Activated naive CD4-positive, alpha-beta T cell treated with anti-CD3 and anti-CD28 coated beads, Interleukin-2, amount 50 U/mL, for 24 hours (primary cell): ENCODE measurements around the gene PARM1.

ENCODE experiments used
- H3K27ac Mint-ChIP-seq: one replicate; pipeline ENCODE4 v1.8.0; 2021; ENCODE audit warnings: mild to moderate bottlenecking, mixed read lengths
- H3K27me3 Mint-ChIP-seq: one replicate; pipeline ENCODE4 v1.8.0; 2021; ENCODE audit warnings: mixed read lengths
- H3K36me3 Mint-ChIP-seq: one replicate; pipeline ENCODE4 v1.8.0; 2021; ENCODE audit warnings: mixed read lengths
- H3K4me1 Mint-ChIP-seq: one replicate; pipeline ENCODE4 v1.8.0; 2021; ENCODE audit warnings: mixed read lengths
- H3K4me3 Mint-ChIP-seq: one replicate; pipeline ENCODE4 v1.8.0; 2021; ENCODE audit warnings: mild to moderate bottlenecking, mixed read lengths
- H3K9me3 Mint-ChIP-seq: one replicate; pipeline ENCODE4 v1.8.0; 2021; ENCODE audit warnings: mixed read lengths

Gene PARM1

GRCh38 chr4:74997948-74998729 is 65.2 kb downstream of the PARM1 start:
- Mint-ChIP-seq H3K4me1 (no peaks in the 10 kb centered on the region), H3K36me3 (no peaks in the 10 kb centered on the region), H3K4me3 (no peak overlapping the region), H3K27ac (no peak overlapping the region), H3K9me3 (peaks cover 3% of the 10 kb centered on the region), H3K27me3 (no peaks in the 10 kb centered on the region)

GRCh38 chr4:74999714-75000309 is 66.9 kb downstream of the PARM1 start:
- Mint-ChIP-seq H3K4me1 (no peaks in the 10 kb centered on the region), H3K36me3 (no peaks in the 10 kb centered on the region), H3K27ac (no peak overlapping the region), H3K4me3 (no peak overlapping the region), H3K27me3 (no peaks in the 10 kb centered on the region), H3K9me3 (no peaks in the 10 kb centered on the region)

- H3K9me3 Mint-ChIP-seq: no peaks in the 10 kb centered on the region
- H3K4me1 Mint-ChIP-seq: no peaks in the 10 kb centered on the region
- no peaks in the 10 kb centered on the region for H3K36me3 Mint-ChIP-seq
- no peak overlapping the region for H3K27ac Mint-ChIP-seq
- H3K4me3 Mint-ChIP-seq: no peak overlapping the region
- H3K27me3 Mint-ChIP-seq: no peaks in the 10 kb centered on the region
These were observed 69.0 kb downstream of the PARM1 start for GRCh38 chr4:75001871-75002270.

- H3K36me3 Mint-ChIP-seq: no peaks in the 10 kb centered on the region
These were observed 69.5 kb downstream of the PARM1 start for GRCh38 chr4:75002381-75002780.

GRCh38 chr4:75003979-75004378 is 71.1 kb downstream of the PARM1 start:
- Mint-ChIP-seq H3K4me1 (no peaks in the 10 kb centered on the region), H3K27me3 (no peaks in the 10 kb centered on the region), H3K27ac (no peak overlapping the region), H3K9me3 (peaks cover 11% of the 10 kb centered on the region), H3K4me3 (no peak overlapping the region), H3K36me3 (no peaks in the 10 kb centered on the region)

More at GRCh38 chr4:75002381-75002780, 69.5 kb downstream of the PARM1 start:
- Mint-ChIP-seq H3K4me3 (no peak overlapping the region), H3K27ac (no peak overlapping the region), H3K27me3 (no peaks in the 10 kb centered on the region), H3K4me1 (no peaks in the 10 kb centered on the region), H3K9me3 (peaks cover 2% of the 10 kb centered on the region)

- Mint-ChIP-seq H3K27ac (no peak overlapping the region), H3K9me3 (peaks cover 11% of the 10 kb centered on the region), H3K4me3 (no peak overlapping the region)
These were observed 72.1 kb downstream of the PARM1 start for GRCh38 chr4:75004755-75005668.

GRCh38 chr4:75005727-75006126 is 72.8 kb downstream of the PARM1 start:
- no peaks in the 10 kb centered on the region for H3K36me3 Mint-ChIP-seq
- no peaks in the 10 kb centered on the region for H3K4me1 Mint-ChIP-seq
- H3K27ac Mint-ChIP-seq: no peak overlapping the region
- no peak overlapping the region for H3K4me3 Mint-ChIP-seq
- H3K27me3 Mint-ChIP-seq: no peaks in the 10 kb centered on the region
- peaks cover 11% of the 10 kb centered on the region for H3K9me3 Mint-ChIP-seq

More at GRCh38 chr4:75004755-75005668, 72.1 kb downstream of the PARM1 start:
- Mint-ChIP-seq H3K36me3 (no peaks in the 10 kb centered on the region), H3K27me3 (no peaks in the 10 kb centered on the region), H3K4me1 (no peaks in the 10 kb centered on the region)

GRCh38 chr4:75007891-75008290 is 75.0 kb downstream of the PARM1 start:
- H3K4me1 Mint-ChIP-seq: no peaks in the 10 kb centered on the region
- no peak overlapping the region for H3K4me3 Mint-ChIP-seq
- no peak overlapping the region for H3K27ac Mint-ChIP-seq
- no peaks in the 10 kb centered on the region for H3K36me3 Mint-ChIP-seq
- peaks cover 11% of the 10 kb centered on the region for H3K9me3 Mint-ChIP-seq
- H3K27me3 Mint-ChIP-seq: no peaks in the 10 kb centered on the region

- Mint-ChIP-seq H3K4me3 (no peak overlapping the region), H3K27me3 (no peaks in the 10 kb centered on the region), H3K9me3 (peaks cover 11% of the 10 kb centered on the region), H3K27ac (no peak overlapping the region), H3K4me1 (no peaks in the 10 kb centered on the region), H3K36me3 (no peaks in the 10 kb centered on the region)
These were observed 76.2 kb downstream of the PARM1 start for GRCh38 chr4:75009138-75009537.

- Mint-ChIP-seq H3K4me1 (no peaks in the 10 kb centered on the region), H3K27me3 (no peaks in the 10 kb centered on the region), H3K27ac (no peak overlapping the region), H3K4me3 (no peak overlapping the region), H3K36me3 (no peaks in the 10 kb centered on the region), H3K9me3 (peaks cover 11% of the 10 kb centered on the region)
These were observed 78.3 kb downstream of the PARM1 start for GRCh38 chr4:75011131-75011795.

- no peaks in the 10 kb centered on the region for H3K4me1 Mint-ChIP-seq
- H3K9me3 Mint-ChIP-seq: no peaks in the 10 kb centered on the region
- H3K27me3 Mint-ChIP-seq: no peaks in the 10 kb centered on the region
- no peaks in the 10 kb centered on the region for H3K36me3 Mint-ChIP-seq
- no peak overlapping the region for H3K4me3 Mint-ChIP-seq
- H3K27ac Mint-ChIP-seq: no peak overlapping the region
These were observed 82.7 kb downstream of the PARM1 start for GRCh38 chr4:75015627-75016026.

GRCh38 chr4:75016472-75016871 is 83.6 kb downstream of the PARM1 start:
- H3K36me3 Mint-ChIP-seq: no peaks in the 10 kb centered on the region
- H3K4me1 Mint-ChIP-seq: no peaks in the 10 kb centered on the region
- no peak overlapping the region for H3K27ac Mint-ChIP-seq
- no peaks in the 10 kb centered on the region for H3K9me3 Mint-ChIP-seq
- H3K27me3 Mint-ChIP-seq: no peaks in the 10 kb centered on the region
- H3K4me3 Mint-ChIP-seq: no peak overlapping the region

GRCh38 chr4:75018811-75019479 is 86.0 kb downstream of the PARM1 start:
- Mint-ChIP-seq H3K27ac (no peak overlapping the region), H3K27me3 (no peaks in the 10 kb centered on the region), H3K4me3 (no peak overlapping the region), H3K36me3 (no peaks in the 10 kb centered on the region), H3K9me3 (no peaks in the 10 kb centered on the region), H3K4me1 (no peaks in the 10 kb centered on the region)

- H3K36me3 Mint-ChIP-seq: no peaks in the 10 kb centered on the region
- no peak overlapping the region for H3K27ac Mint-ChIP-seq
- no peaks in the 10 kb centered on the region for H3K4me1 Mint-ChIP-seq
These were observed 92.5 kb downstream of the PARM1 start for GRCh38 chr4:75025431-75025830.

More at GRCh38 chr4:75025431-75025830, 92.5 kb downstream of the PARM1 start:
- Mint-ChIP-seq H3K27me3 (peaks cover 2% of the 10 kb centered on the region), H3K9me3 (no peaks in the 10 kb centered on the region), H3K4me3 (no peak overlapping the region)
